Measurements from ENCODE around the gene HTR3B.

- TF ChIP-seq POLR2A (IDR thresholded peaks at IDR 0.05; ENCODE audit: low read length) (no peak), EHF (CRISPR knock-in tag; IDR thresholded peaks at IDR 0.05) (no peak), KDM5A (IDR thresholded peaks at IDR 0.05) (no peak), ZFP36 (IDR thresholded peaks at IDR 0.05; ENCODE audit: borderline replicate concordance, partially characterized antibody) (no peak), SMC3 (IDR thresholded peaks at IDR 0.05) (no peak), RAD21 (conservative IDR thresholded peaks at IDR 0.05 in 1 of 2, IDR thresholded peaks at IDR 0.05 in 1 of 2) (no peak), MAX (IDR thresholded peaks at IDR 0.05) (no peak), EP300 (IDR thresholded peaks at IDR 0.05) (no peak), PHF8 (IDR thresholded peaks at IDR 0.05; ENCODE audit: borderline replicate concordance, low read depth) (no peak), ESRRA (IDR thresholded peaks at IDR 0.05; ENCODE audit: borderline replicate concordance, low read length) (no peak)
- TF ChIP-seq, protein P1, sequence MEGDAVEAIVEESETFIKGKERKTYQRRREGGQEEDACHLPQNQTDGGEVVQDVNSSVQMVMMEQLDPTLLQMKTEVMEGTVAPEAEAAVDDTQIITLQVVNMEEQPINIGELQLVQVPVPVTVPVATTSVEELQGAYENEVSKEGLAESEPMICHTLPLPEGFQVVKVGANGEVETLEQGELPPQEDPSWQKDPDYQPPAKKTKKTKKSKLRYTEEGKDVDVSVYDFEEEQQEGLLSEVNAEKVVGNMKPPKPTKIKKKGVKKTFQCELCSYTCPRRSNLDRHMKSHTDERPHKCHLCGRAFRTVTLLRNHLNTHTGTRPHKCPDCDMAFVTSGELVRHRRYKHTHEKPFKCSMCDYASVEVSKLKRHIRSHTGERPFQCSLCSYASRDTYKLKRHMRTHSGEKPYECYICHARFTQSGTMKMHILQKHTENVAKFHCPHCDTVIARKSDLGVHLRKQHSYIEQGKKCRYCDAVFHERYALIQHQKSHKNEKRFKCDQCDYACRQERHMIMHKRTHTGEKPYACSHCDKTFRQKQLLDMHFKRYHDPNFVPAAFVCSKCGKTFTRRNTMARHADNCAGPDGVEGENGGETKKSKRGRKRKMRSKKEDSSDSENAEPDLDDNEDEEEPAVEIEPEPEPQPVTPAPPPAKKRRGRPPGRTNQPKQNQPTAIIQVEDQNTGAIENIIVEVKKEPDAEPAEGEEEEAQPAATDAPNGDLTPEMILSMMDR (IDR thresholded peaks at IDR 0.05), result no peak
- TF ChIP-seq, protein P2, sequence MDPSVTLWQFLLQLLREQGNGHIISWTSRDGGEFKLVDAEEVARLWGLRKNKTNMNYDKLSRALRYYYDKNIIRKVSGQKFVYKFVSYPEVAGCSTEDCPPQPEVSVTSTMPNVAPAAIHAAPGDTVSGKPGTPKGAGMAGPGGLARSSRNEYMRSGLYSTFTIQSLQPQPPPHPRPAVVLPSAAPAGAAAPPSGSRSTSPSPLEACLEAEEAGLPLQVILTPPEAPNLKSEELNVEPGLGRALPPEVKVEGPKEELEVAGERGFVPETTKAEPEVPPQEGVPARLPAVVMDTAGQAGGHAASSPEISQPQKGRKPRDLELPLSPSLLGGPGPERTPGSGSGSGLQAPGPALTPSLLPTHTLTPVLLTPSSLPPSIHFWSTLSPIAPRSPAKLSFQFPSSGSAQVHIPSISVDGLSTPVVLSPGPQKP (IDR thresholded peaks at IDR 0.05; ENCODE audit: low read depth, low read length), result no peak
Measured at GRCh38 chr11:113855803-113856202, 48.8 kb upstream of the HTR3B start.
